HepG2 (cell line): ENCODE results near the gene DPH3. TPM values are rescaled to one million over a fixed set of nuclear protein-coding genes. Genes with fewer than 3 reads are reported as not detected.

ENCODE experiments used
- AKNA ChIP-seq: sonication (generic); formaldehyde crosslinking; IDR thresholded peaks from 2 replicates; pipeline ENCODE4 v1.4.0; 2020; ENCODE audit warnings: missing genetic modification reagents, borderline replicate concordance
- BHLHE40 ChIP-seq: IDR thresholded peaks from 2 replicates; pipeline ENCODE4 v1.6.1; 2011; ENCODE audit warnings: low read length, improper control_type of control experiment
- CC2D1A ChIP-seq: sonication (generic); formaldehyde crosslinking; IDR thresholded peaks from 2 replicates; pipeline ENCODE4 v1.8.1; 2023; ENCODE audit warnings: mild to moderate bottlenecking, missing genetic modification reagents
- MNT ChIP-seq: fragments of 450-650 bp; IDR thresholded peaks from 2 replicates; pipeline ENCODE4 v1.6.1; 2016
- SIN3B ChIP-seq: fragments of 150-350 bp; IDR thresholded peaks from 2 replicates; pipeline ENCODE4 v1.6.1; 2014; ENCODE audit warnings: low read length
- SMARCE1 ChIP-seq: fragments of 450-650 bp; IDR thresholded peaks from 2 replicates; pipeline ENCODE4 v1.6.1; 2017; ENCODE audit warnings: borderline replicate concordance
- TBX3 ChIP-seq: fragments of 450-650 bp; IDR thresholded peaks from 2 replicates; pipeline ENCODE4 v1.6.1; 2017; ENCODE audit warnings: antibody characterized with exemption, mild to moderate bottlenecking, inconsistent platforms, borderline replicate concordance
- TCF12 ChIP-seq, 2 experiments: fragments of 450-650 bp in 1 of 2; sonication (generic) in 1 of 2; formaldehyde crosslinking in 1 of 2; IDR thresholded peaks; 2 replicates each; pipeline versions ENCODE4 v1.6.1 to v1.8.0; 2017 to 2022; ENCODE audit warnings: antibody characterized with exemption in 1 of 2, mild to moderate bottlenecking in 1 of 2, missing genetic modification reagents in 1 of 2, moderate library complexity in 1 of 2
- ZBTB33 ChIP-seq: sonication (generic); formaldehyde crosslinking; IDR thresholded peaks from 2 replicates; pipeline ENCODE4 v1.4.0; 2020; ENCODE audit warnings: missing genetic modification reagents
- ZBTB8A ChIP-seq: sonication (generic); formaldehyde crosslinking; IDR thresholded peaks from 2 replicates; pipeline ENCODE4 v1.4.0; 2020; ENCODE audit warnings: mild to moderate bottlenecking, low read depth, missing genetic modification reagents, borderline replicate concordance
- ZHX2 ChIP-seq, 2 experiments: sonication (generic) in 1 of 2; formaldehyde crosslinking in 1 of 2; IDR thresholded peaks; 2 replicates each; pipeline versions ENCODE4 v1.6.1 to v1.9.0; 2014 to 2022; ENCODE audit warnings: antibody characterized with exemption in 1 of 2, borderline replicate concordance in 1 of 2, inconsistent platforms in 1 of 2, low read depth in 1 of 2, missing genetic modification reagents in 1 of 2
- ZNF547 ChIP-seq: sonication (generic); formaldehyde crosslinking; IDR thresholded peaks from 2 replicates; pipeline ENCODE4 v1.5.1; 2020; ENCODE audit warnings: mild to moderate bottlenecking, missing genetic modification reagents
- polyA plus RNA-seq, 8 experiments: library from polyadenylated mRNA; depleted of rRNA in 3 of 8; stranded (reverse) in 7 of 8; unstranded in 1 of 8; fragments of >200 nt; fragmentation: Illumina TruSeq in 4 of 8; extraction: Trizol in 4 of 8; gene quantifications; 2 replicates each; pipeline versions ENCODE4 v1.2.1 to v1.2.3, GENCODE V29; 2011 to 2016; ENCODE audit warnings: low read depth in 4 of 8, missing spikeins in 1 of 8, mixed read lengths in 1 of 8; ENCODE audit not compliant: insufficient read depth in 1 of 8
- total RNA-seq, 5 experiments: library from RNA; depleted of rRNA; stranded (reverse); fragments of >200 nt; fragmentation: Illumina TruSeq; extraction: Trizol; gene quantifications; 2 replicates each; pipeline ENCODE4 v1.2.3, GENCODE V29; 2016; ENCODE audit warnings: low read depth in 1 of 5

DPH3 gene
- total and polyA plus RNA-seq, 2 of the 13 experiments (the other 11 are each of a cell fraction or from before 2014, with no cell fraction given), result 18.3 to 21.6 TPM

GRCh38 chr3:16264708-16265454 is at the start of gene DPH3, which contains the start of gene OXNAD1 (continued):
- TF ChIP-seq ZBTB8A (CRISPR knock-in tag), result no peak
- TF ChIP-seq ZBTB33, result no peak
- TF ChIP-seq MNT, result peak; percentile 50; the same call in 1 of the 2 replicates
- TF ChIP-seq AKNA (CRISPR knock-in tag), result no peak
- TF ChIP-seq SIN3B, result peak; percentile 87
- no peak for TF ChIP-seq TBX3
- TF ChIP-seq TCF12 (IDR thresholded peaks at IDR 0.05), result no peak
- TF ChIP-seq TCF12 (CRISPR knock-in tag; IDR thresholded peaks at IDR 0.05), result no peak
- peak; percentile 97 for TF ChIP-seq ZHX2 (IDR thresholded peaks at IDR 0.05; ENCODE audit: low read depth)
- TF ChIP-seq ZHX2 (CRISPR knock-in tag; IDR thresholded peaks at IDR 0.05; ENCODE audit: borderline replicate concordance), result no peak
- TF ChIP-seq SMARCE1, result no peak
- TF ChIP-seq ZNF547 (CRISPR knock-in tag), result peak; percentile 18; the same call in 1 of the 2 replicates
- TF ChIP-seq CC2D1A, result no peak
- TF ChIP-seq BHLHE40, result no peak
